Measurements from ENCODE around the gene SPTLC1.

GRCh38 chr9:92164975-92165374 lies 49.8 kb upstream of the SPTLC1 start:
- TF ChIP-seq RAD21 (CRISPR knock-in tag; IDR thresholded peaks at IDR 0.05) (no peak), CTCF (CRISPR knock-in tag; IDR thresholded peaks at IDR 0.05) (no peak), ZNF350 (CRISPR knock-in tag; IDR thresholded peaks at IDR 0.05; ENCODE audit: borderline replicate concordance, low read depth) (no peak), YY1 (IDR thresholded peaks at IDR 0.05; ENCODE audit: insufficient read depth, insufficient replicate concordance, low read depth, low read length) (no peak), NR2C2 (CRISPR knock-in tag; IDR thresholded peaks at IDR 0.05; ENCODE audit: borderline replicate concordance) (no peak), POLR2A (IDR thresholded peaks at IDR 0.05; ENCODE audit: insufficient read depth in 1 of 2, low read depth in 2 of 2, low read length in 2 of 2) (no peak), ZNF10 (CRISPR knock-in tag; IDR thresholded peaks at IDR 0.05; ENCODE audit: borderline replicate concordance, low read depth) (no peak), ZKSCAN8 (CRISPR knock-in tag; IDR thresholded peaks at IDR 0.05; ENCODE audit: borderline replicate concordance) (no peak), ZFP36L1 (CRISPR knock-in tag; IDR thresholded peaks at IDR 0.05) (no peak)
